Effector CD8-positive, alpha-beta T cell (primary cell): ENCODE data around the gene SMDT1.
"Not testable (repeated sequence)": the region's sequence is repeated elsewhere in the genome, so short reads cannot be mapped to it uniquely, and the experiment has no call there.

ENCODE experiments used
- DNase-seq: peaks from one replicate; lab custom pipeline; 2025; lab: John Stamatoyannopoulos, UW

SMDT1 gene

DNA sequence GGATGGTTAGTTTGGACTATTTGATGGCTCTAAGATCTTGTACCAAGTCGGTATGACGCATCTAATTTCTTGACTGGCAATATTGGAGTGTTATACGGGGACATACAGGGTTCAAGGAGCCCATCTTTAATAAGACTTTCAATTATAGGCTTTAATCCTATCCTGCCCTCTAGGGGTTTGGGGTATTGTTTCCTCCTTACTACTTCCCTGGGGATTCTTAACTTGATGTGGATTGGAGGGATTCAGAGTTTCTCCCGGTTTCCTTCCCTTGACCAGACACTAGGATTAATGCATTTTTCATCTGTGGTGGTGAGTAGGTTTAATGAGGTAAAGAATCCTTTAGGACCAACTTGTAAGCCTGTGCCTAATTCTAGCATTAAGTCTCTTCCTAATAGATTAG, 32.3 kb downstream of the SMDT1 start:
- no peak for DNase-seq

DNA sequence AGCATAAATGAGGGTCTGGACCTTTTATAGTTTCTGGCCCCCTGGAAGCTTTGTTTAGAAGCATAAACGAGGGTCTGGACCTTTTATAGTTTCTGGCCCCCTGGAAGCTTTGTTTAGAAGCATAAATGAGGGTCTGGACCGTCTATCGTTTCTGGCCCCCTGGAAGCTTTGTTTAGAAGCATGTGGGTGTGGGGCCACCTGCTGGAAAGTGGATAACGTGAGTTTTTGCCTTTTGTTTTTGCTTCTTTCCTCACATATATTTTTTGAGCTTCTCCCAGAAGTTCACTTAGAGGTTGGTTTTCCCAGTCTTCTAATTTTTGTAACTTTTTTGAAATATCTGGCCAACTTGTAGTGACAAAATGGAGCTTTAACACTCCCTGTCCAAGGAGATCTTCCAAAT, 33.3 kb downstream of the SMDT1 start:
- DNase-seq, result not testable (repeated sequence)

DNA sequence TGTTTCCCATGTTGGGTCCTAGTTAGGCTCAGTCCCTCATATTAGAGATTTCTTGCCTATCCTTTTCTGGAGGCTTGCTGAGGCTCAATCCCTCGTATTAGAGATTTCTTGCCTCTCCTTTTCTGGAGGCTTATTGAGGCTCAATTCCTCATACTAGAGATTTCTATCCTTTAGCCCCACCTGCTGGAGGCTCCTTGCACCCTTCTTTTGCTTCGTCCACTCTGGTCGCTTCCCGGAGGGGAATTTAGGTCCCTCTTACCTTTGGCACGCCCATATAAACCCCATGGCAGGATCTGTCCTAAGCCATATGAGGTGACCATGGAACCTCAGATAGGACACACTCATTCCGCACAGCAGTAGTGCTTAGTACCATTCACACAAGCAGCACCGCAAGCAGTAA, 35.2 kb downstream of the SMDT1 start:
- no peak for DNase-seq

DNA sequence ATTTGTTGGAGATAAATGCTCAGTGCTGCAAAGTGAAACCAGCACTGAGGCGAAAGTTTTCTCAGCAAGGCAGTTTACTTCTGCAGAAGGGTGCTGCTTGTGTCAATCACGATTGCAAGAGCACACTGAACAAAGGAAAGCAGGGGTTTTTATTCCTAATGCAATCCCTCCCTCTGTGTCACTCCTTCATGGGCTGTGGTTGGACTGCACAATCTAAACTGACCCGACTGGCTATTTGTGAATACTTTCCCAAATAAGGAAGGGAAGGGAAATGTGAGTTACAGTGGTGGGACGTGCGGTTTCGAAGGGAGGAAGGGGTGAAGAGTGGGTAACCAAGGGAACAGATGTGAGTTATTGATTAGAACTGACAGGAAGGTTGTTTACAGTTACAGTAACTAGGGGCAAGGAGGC, 35.9 kb downstream of the SMDT1 start:
- not testable (repeated sequence) for DNase-seq

DNA sequence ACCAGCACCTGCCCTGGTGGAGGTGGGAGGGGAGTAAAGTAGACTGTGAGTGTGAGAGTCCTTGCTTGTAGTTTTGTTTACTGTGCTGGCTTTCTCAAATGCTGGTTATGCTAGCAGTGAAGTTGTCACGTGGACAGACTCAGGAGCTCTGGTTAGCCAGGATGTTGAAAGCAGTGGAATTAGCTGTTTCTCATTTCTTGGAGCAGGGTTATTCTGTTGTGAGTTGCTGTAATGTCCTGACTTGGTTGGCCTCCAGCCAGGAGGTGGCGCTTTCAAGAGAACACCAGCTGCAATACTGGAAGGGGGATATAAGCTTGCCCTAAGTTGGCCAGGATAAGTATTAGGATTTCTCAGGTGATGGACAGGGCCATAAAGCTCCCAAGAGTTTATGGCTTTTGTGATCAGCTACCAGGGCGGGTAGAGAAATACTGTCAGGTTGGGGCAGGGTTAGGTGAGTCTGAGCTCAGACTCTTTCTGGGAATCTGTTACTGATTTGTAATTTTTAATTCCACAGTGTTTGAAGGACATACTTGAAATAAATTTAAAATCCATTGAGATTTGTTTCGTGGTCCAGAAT, 37.4 kb downstream of the SMDT1 start:
- DNase-seq, result no peak

DNA sequence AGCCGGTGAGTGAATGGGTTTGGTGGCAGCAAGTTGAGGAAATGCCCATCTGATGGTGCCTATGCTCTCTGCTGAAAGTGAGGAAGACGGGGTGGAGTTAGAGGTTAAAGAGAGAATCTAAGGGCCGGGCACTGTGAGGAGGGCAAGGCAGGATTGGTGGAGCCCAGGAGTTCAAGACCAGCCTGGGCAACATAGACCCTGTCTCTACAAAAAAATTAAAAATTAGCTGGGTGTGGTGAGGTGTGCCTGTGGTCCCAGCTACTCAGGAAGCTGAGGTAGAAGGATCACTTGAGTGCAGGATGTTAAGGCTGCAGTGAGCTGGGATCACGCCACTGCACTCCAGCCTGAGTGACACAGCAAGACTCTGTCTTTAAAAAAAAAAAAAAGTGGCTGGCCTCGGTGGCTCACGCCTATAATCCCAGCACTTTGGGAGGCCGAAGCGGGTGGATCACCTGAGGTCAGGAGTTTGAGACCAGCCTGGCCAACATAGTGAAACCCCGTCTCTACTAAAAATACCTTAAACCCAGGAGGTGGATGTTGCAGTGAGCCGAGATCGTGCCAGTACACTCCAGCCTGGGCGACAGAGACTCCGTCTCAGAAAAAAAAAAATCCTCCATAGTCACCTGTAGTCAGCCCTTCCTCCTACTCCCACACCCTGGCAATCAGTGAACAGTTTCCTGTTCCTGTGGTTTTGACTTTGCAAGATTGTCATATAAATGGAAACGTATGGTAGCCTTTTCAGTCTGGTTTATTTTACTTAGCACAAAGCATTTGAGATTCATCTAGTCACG, 40.9 kb downstream of the SMDT1 start:
- DNase-seq, result not testable (repeated sequence)

DNA sequence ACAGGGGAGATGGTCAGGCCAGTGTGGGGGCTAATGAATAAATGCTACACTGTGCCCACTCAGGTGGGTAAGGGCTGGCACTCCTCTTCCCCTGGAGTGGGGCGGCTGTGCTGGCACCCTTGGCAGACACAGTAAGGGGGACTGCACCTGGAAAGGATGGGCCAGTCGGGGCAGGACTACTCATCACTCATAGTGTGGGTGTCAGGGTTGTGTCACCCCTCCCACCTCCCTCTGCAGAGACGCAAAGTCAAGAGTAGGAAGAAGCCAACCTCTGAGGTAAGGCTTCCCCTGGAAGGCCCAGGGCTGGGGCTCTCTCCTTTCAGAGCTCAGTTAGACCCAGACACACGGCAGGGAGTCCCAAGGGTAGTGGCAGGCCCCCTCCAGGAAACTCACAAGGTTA, 44.0 kb downstream of the SMDT1 start:
- not testable (repeated sequence) for DNase-seq

DNA sequence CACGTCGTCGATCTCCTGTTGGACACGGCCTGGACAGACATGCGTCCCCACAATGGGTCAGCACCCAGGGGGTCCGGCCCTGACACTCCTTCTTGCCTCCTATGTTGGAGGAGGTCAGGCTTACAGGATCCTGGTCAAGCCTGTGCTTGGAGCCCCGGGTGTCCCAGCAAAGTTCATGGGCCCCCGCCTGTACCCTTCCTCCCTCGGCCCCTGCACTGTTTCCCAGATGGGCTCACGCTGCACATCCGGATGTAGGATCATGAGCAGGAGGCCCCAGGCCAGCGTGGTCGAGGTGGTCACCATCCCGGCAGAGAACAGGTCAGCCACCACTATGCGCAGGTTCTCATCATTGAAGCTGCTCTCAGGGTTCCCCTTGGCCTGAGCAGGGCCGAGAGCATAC, 48.1 kb downstream of the SMDT1 start:
- DNase-seq, result no peak

DNA sequence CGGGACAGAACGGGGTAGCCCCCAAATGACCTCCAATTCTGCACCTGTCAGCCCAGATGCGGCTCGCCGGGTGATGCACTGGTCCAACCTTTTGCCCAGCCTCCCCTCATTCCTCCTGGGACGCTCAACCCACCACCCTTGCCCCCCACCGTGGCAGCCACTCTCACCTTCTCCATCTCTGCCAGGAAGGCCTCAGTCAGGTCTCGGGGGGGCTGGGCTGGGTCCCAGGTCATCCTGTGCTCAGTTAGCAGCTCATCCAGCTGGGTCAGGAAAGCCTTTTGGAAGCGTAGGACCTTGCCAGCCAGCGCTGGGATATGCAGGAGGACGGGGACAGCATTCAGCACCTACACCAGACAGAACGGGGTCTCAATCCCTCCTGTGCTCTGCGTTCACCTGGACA, 48.5 kb downstream of the SMDT1 start:
- not testable (repeated sequence) for DNase-seq

DNA sequence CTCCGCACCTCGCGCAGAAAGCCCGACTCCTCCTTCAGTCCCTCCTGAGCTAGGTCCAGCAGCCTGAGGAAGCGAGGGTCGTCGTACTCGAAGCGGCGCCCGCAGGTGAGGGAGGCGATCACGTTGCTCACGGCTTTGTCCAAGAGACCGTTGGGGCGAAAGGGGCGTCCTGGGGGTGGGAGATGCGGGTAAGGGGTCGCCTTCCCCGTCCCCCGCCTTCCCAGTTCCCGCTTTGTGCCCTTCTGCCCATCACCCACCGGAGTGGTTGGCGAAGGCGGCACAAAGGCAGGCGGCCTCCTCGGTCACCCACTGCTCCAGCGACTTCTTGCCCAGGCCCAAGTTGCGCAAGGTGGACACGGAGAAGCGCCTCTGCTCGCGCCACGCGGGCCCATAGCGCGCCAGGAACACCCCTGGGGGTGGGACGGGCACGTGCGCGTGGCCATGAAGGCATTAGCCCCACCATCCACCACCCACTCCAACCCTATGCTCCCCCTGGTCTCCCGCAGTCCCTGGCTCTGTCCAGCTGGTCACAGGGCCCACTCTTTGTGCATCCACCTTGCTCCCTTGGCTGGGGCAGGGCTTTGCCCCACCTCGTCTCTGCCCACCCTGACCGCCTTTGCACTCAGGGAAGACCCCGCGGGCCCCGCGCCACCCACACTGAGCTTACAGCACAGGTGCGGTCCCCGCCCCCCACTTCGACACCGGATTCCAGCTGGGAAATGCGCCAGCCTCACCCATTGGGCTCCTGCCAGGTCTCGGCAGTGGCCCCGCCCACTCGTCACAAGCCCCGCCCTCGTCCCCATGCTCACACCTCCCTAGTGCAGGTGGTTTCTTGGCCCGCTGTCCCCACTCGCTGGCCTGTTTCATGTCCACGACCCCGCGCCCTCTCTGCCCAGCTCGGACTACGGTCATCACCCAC, 49.5 kb downstream of the SMDT1 start:
- not testable (repeated sequence) for DNase-seq

DNA sequence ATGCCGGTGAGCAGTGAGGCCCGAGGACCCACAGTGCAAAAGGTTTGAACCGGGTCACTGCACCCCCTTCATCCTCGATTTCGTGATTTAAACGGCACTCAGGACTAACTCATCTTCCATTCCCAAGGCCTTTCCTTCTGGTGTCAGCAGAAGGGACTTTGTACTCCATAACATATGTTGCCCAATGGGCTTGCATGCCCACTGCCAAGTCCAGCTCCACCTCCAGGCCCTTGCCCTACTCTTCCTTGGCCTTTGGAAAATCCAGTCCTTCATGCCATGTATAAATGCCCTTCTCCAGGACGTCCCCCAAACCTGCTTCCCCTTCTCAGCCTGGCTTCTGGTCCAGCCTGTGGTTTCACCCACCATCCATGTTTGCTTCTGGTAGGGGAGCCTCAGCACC, 50.7 kb downstream of the SMDT1 start:
- DNase-seq, result not testable (repeated sequence)

DNA sequence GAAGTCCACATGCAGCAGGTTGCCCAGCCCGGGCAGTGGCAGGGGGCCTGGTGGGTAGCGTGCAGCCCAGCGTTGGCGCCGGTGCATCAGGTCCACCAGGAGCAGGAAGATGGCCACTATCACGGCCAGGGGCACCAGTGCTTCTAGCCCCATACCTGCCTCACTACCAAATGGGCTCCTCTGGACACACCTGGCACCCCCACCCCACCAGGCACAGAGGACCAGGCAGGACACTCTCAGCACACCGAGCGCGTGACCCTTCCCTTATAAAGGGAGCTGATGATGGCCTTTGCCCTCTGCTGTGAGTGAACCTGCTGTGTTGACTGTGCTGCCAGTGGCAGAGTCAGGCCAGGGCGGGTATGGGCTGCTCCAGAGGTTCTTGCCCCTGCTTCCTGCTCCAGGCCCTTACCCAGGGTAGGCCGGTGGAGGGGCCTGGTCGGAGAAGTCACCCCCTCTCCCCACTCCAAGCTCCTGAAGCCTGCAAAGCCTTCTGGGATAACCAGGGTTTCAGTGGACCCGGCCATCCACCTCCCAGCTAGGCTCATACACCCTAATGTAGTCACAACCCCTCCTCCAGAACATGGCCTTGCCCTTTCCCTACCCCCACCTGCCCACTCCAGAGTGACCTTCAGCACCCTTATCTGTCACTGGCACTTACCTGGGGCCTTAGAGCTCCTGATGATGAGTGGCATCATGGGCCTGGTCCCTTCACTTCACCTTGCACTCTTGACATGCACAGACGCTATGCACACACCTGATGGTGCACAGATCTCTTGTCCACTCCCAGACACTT, 51.3 kb downstream of the SMDT1 start, which contains the start of gene CYP2D6:
Gene CYP2D6 (minus strand): TSS at position 172 of the 793 bp plus-strand sequence. CDS start 19 bp downstream, at position 153.
- DNase-seq, result not testable (repeated sequence)

DNA sequence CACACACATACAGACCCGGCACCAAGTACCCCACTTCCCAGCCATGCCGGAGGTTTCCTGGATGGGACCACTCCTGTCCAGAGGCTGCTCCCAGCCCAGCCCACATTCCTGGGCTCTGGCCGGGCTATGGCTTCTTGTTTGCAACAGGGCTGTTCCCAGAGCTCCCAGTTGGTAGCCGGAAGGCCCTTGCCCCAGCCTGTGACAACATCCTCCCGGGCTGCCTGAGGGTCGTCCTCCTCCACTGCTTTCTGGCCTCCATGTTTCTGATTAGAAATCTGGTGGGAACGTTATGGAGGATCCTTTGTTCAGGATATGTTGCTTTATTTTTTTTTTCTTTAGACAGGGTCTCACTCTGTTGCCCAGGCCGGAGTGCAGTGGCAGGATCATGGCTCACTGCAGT, 52.1 kb downstream of the SMDT1 start:
- no peak for DNase-seq

DNA sequence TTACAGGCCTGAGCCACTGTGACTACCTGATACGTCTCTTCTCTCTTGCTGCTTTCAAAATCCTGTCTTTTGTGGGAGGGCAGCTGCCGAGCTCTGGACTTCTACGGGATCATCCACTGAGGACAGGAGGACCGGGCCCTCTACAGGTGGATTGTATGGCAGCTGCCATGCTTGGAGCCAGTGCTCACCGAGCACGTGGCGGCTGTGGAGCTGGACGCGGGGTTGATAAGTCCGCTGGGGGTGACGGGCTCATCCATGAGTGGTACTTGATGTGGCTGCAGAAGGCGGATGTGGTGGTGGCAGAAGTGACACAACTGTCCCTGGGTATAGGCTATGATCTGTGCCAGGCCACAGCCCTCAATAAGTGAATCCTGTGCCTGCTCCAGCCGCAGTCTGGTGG, 53.0 kb downstream of the SMDT1 start:
- no peak for DNase-seq
